Dermis microvascular lymphatic vessel endothelial cell (primary cell): ENCODE measurements around the gene ARPC1B. TPM values are rescaled to one million over a fixed set of nuclear protein-coding genes. Genes with fewer than 3 reads are reported as not detected.
A peak's percentile ranks its signal among the peaks of the same experiment; 100 is the strongest.
"Not testable (repeated sequence)": the region's sequence is repeated elsewhere in the genome, so short reads cannot be mapped to it uniquely, and the experiment has no call there.

Source experiments
- DNase-seq, 2 donors: peaks; one replicate each; pipeline versions ENCODE4 v3.0.0 to v3.0.0-alpha.2; 2010; ENCODE audit warnings: low read depth in 2 of 2
- total RNA-seq: library from RNA; depleted of rRNA; stranded (reverse); fragments of >200 nt; gene quantifications from 2 replicates; pipeline ENCODE4 v1.2.1, GENCODE V29; 2014

The ARPC1B gene
- total RNA-seq, 1 donor from 2014 or later = 477 TPM

DNA sequence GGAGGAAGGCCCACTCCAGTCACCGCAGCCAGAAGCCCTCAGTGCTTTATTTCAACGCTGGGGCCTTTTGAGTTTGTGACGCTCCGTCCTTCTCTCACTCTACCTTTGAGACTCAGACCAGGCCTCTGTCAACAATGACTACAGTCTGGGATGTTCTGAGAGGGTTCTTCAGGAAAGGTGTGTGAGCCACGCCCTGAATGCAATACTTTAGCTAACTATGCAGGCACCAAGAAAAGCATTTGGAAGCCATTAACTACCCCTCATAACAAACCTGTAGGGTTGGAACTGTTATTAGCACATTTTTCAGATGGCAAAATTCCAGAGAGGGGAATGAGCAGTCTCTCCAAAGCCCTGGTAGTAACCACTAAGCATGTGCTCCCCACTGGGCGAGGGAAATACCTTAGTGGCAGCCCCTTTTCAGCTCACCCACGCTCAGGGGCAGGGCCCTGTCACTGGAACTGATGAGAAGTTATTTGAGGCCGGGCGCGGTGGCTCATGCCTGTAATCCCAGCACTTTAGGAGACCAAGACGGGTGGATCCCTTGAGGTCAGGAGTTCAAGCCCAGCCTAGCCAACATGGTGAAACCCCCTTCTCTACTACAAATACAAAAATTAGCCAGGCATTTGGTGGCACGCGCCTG is 5.7 kb upstream of the ARPC1B start:
- no peak for DNase-seq

DNA sequence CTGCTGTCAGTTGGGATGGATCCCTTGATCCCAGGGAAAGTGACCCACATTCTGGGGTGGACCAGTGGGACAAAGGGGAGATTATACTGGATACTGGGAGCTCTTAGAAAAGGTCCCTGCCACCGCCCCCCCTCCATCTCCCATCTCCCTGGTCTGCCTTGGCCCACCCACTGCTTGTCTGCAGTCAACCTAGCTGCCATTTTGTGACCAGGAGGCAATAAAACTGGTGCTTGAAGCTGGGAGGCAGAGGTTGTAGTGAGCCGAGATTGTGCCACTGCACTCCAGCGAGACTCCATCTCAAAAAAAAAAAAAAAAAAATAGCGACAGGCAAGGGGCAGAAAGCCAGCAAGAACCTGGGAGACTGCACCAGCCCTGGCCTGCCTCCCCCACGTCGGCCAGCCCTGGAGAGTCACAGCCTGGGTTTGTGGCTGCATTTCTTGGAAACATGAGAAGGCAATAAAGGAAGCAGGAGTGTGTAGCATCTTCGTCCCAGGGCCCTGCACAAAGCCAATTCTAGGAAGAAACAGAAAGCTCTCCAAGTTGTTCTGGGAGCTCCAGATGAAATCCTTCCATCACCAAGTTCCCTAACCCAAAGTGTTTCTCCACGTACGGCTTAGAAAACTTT is 4.7 kb upstream of the ARPC1B start:
- no peak for DNase-seq

DNA sequence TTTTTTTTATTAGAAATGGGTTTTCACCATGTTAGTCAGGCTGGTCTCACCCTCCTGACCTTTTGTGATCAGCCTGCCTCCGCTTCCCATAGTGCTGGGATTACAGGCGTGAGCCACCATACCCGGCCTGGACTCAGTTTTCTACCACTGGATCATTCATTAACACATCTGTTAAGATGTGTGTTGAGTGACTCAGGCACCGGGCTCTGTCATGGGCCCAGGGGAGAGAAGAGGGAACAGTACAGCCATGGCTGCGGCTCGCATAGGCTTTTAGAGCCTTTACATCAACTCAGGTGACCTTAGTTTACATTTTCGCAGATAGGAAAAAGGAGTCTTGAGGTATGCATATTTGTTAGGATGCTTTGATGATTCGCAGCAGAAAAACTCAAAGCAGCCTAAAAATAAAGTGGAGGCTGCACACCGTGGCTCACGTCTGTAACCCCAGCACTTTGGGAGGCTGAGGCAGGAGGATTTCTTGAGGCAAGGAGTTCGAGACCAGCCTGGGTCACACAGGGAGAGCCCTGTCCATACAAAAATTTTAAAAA is 3.1 kb upstream of the ARPC1B start:
- no peak for DNase-seq

DNA sequence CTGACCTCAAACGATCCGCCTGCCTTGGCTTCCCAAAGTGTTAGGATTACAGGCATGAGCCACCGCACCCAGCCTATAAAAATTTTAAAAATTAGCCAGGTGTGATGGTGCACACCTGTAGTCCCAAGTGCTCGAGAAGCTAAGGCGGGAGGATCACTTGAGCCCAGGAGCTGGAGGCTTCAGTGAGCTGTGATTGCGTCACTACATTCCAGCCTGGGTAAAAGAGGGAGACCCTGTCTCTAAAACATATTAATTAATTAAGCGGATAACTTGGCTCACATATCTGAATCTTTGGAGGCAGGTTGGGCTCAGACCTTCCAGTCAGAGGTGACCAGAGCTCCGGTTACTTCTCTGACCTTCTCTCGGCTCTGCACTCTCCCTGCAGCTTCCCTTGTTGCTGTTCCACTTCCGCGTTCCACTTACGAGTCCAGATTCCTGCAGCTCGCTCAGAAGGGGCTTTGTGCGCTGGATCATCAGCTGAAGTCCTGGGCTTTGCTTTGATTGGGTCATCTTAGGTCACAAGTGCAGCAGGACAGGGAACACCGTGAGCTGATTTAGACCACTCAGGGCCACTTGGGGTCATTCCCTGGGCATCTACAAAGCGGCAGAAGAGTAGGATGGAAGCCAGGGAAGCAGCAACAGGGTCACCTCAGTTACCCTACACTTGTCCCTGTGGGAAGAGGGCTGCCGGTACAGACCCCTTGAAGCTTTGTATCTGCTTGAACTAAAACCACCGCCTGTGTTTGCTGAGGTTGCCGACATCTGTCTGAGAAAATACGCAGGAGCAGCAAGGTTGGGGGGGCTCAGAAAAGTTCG is 2.0 kb upstream of the ARPC1B start:
- DNase-seq = no peak

DNA sequence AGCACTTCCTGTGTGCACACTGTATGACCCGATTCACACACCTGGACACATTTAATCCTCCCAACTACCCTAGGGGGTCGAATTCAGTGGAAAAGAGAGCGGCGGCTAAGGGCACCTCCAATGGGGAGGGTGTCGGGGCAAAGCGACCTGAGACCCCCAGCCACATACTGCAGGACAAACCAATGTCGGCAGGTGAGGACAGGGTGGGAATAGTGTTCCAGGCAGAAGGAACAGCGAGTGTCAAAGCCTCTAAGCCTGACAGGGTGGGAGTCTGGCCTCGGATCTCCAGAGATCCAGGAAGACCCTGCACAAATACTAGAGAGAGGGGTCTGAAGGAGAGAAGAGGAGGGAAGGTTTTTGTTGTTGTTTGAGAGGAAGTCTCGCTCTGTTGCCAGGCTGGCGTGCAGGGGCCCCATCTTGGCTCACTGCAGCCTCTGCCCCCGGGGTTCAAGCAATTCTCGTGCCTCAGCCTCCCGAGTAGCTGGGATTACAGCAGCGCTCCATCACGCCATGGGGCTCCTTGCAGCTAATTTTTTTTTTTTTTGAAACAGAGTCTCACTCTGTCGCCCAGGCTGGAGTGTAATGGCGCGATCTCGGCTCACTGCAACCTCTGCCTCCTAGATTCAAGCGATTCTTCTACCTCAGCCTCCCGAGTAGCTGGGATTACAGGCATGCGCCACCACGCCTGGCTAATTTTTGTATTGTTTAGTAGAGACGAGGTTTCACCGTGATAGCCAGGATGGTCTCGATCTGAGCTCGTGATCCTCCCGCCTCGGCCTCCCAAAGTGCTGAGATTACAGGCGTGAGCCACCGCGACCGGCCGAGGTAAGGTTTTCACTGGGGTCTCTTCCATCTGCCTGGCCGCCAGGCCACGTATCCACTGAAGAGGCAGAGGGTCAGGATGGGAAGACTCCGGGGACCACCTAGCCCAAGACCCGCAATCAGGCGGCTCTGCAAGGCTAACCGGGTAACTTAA is 1.2 kb upstream of the ARPC1B start:
- no peak for DNase-seq

GRCh38 chr7:99375070-99375807 is 709 bp downstream of the ARPC1B start:
- DNase-seq = peak in 1 of 2 donors; percentile 74

DNA sequence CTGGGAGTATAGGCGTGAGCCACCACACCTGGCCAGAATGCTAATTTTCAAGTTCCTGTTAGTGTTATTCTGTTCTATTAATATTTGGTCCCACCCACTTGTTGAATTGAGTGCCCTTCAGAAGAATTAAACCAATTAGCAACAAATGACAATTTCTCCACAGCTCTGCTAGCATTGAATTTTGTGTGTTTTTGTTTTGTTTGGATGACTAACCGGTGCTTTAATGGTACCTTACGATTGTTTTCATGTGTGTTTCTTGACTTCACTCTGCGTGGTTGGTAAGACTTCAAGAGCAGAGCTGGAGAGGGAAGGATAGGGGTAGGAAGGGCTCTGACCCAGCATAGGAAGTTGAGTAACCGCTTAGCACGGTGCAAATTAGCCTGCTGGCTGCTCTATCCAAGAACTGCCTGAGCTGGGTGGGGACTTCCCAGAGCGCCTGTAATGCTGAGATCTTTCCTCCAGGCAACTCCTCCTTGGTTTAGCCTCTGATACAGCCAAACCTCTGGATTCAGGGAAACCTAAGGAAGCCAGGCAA is 4.6 kb downstream of the ARPC1B start:
- DNase-seq = peak; percentile 51 to 97

- DNase-seq = not testable (repeated sequence)
These were observed 5.1 kb downstream of the ARPC1B start for GRCh38 chr7:99379693-99380031.

GRCh38 chr7:99380032-99380822 is 5.7 kb downstream of the ARPC1B start:
- peak in 1 of 2 donors; percentile 67 for DNase-seq

GRCh38 chr7:99380823-99381663 is 6.5 kb downstream of the ARPC1B start:
- no peak for DNase-seq

DNA sequence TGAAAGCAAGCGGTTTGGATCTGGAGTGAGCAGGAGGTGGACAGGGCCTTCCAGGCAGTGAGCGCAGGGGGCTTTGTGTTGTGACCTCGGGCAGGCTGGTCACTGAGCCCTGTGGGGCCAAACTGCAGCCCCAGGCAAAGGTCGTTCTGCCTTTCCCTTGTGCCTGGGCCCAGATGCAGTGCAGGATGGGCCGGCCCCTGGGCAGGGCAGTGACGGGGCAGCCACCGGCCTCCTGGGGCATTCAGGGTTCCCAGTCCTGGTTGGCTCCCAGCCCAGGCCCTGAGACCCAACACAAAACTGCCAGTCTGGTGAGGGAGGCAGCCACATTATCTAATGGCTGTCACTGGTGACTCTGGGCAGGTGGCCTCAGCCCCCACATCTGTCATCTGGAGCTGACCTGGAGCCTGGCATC is 7.1 kb downstream of the ARPC1B start:
- no peak for DNase-seq

DNA sequence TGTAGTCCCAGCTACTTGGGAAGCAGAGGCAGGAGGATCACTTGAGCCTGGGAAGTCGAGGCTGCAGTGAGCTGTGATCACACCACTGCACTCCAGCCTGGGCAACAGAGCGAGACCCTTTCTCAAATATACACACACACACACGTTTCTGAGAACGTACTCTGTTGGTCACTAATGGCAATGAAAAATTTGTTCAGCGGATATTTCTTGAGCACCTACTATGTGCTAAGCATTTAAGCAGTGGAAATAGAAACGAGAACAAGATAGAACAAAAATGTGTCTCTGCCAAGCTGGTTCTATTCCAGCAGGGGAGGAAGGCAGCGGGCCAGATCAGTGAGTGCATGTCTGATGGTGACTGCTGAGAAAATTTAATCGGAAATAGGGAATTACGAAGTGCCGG is 8.7 kb downstream of the ARPC1B start:
- no peak for DNase-seq

- DNase-seq = no peak
These were observed 9.4 kb downstream of the ARPC1B start for GRCh38 chr7:99383791-99384370.

DNA sequence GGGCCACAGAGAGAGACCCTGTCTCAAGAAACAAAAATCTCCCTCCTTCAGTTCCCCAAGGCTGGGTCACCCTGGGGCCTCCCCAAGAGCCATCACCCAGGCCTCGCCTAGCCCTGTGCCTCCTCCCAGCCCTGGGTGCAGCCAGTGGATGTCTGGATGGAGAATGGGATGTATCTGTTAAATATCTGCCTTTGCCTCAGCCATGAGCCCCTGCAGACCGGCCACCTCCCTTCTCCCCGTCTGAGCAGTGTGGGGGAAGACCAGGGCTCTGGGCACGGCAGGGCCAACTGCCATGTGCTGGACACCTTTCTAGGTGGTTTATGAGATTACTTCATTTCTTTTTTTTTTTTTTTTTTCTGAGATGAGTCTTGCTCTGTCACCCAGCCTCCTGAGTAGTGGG is 10.0 kb downstream of the ARPC1B start:
- no peak for DNase-seq

DNA sequence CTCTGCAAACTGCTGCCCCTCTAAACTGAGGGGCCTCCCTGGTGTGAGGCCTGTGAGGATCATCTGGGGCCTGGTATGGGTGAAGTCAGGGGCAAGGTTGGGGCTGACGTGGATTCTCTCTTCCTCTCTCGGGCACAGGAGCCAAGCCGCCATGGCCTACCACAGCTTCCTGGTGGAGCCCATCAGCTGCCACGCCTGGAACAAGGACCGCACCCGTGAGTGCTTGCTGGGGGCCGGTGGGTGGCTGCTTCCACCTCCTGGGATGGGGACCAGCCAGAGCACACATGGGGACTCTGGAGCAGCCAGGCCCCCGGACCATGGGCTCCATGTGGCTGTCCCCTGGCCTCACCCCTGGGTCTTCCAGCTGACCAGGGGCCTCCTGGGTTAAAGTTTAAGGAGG is 11.0 kb downstream of the ARPC1B start:
- no peak for DNase-seq

DNA sequence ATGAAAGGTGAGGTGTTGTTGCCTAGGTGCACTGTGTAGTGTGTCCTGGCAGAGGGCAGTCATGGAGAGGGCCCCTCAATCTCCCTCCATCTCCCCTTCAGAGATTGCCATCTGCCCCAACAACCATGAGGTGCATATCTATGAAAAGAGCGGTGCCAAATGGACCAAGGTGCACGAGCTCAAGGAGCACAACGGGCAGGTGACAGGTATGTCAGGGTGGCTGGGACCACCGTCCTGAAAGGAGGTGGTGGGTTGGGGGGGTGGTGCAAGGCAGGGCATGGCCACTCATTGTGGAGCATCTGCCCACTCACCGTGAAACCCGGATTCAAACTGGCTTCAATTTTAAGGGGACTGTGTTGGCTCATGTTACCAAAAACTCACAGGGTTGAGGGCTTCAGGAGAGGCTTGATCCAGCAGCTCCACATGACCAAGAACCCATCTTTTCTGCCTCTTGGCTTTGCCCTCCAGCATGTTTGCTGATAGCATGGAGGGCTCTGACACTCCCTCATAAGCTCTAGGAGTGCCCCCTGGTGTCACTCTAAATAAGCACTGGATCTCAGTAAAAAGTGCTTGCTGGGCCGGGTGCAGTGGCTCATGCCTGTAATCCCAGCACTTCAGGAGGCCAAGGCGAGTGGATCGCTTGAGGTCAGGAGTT is 12.2 kb downstream of the ARPC1B start:
- peak in 1 of 2 donors; percentile 67 for DNase-seq

GRCh38 chr7:99387239-99387635 is 12.7 kb downstream of the ARPC1B start:
- not testable (repeated sequence) for DNase-seq

DNA sequence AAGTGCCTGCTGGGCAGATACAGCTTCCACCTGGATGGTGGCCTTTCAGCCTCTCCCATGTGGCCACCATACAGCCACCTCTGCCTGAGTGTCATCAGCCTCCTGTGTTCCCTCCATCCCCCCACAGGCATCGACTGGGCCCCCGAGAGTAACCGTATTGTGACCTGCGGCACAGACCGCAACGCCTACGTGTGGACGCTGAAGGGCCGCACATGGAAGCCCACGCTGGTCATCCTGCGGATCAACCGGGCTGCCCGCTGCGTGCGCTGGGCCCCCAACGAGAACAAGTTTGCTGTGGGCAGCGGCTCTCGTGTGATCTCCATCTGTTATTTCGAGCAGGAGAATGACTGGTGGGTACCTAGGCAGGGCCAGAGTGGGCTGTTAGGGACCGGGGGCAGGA is 13.4 kb downstream of the ARPC1B start:
- DNase-seq = no peak
